IPS DF 6.9 (cell line): ENCODE measurements around the gene NOL6.
"Not testable (repeated sequence)": the region's sequence is repeated elsewhere in the genome, so short reads cannot be mapped to it uniquely, and the experiment has no call there.

ENCODE experiments used
- DNase-seq: peaks from one replicate; pipeline ENCODE4 v3.0.0-alpha.2; 2013; ENCODE audit warnings: low read depth, low spot score
- H3K27ac ChIP-seq: one replicate; pipeline ENCODE4 v1.5.1; 2013; ENCODE audit warnings: low read length, control low read depth
- H3K27me3 ChIP-seq: 2 replicates; pipeline ENCODE4 v1.6.1; 2013; ENCODE audit warnings: mild to moderate bottlenecking, low read length; ENCODE audit not compliant: control insufficient read depth, insufficient read depth
- H3K36me3 ChIP-seq: 2 replicates; pipeline ENCODE4 v1.6.1; 2013; ENCODE audit warnings: low read length; ENCODE audit not compliant: control insufficient read depth, insufficient read depth
- H3K4me1 ChIP-seq: 2 replicates; pipeline ENCODE4 v1.6.1; 2013; ENCODE audit warnings: low read length; ENCODE audit not compliant: control insufficient read depth, insufficient read depth
- H3K4me3 ChIP-seq: 2 replicates; pipeline ENCODE4 v1.5.1; 2013; ENCODE audit warnings: mild to moderate bottlenecking, low read length
- H3K9me3 ChIP-seq: 2 replicates; pipeline ENCODE4 v1.6.1; 2013; ENCODE audit warnings: low read length, inconsistent platforms; ENCODE audit not compliant: control insufficient read depth, insufficient read depth
- WGBS: extraction: QIAGEN DNeasy Blood & Tissue Kit; methylation state at CpG from one replicate; pipeline ENCODE4 v1.1.7; 2013; ENCODE audit warnings: mixed read lengths, missing lambda C conversion rate; ENCODE audit not compliant: insufficient read length, insufficient coverage; 5-methylcytosine and 5-hydroxymethylcytosine counted together

NOL6 gene, protein sequence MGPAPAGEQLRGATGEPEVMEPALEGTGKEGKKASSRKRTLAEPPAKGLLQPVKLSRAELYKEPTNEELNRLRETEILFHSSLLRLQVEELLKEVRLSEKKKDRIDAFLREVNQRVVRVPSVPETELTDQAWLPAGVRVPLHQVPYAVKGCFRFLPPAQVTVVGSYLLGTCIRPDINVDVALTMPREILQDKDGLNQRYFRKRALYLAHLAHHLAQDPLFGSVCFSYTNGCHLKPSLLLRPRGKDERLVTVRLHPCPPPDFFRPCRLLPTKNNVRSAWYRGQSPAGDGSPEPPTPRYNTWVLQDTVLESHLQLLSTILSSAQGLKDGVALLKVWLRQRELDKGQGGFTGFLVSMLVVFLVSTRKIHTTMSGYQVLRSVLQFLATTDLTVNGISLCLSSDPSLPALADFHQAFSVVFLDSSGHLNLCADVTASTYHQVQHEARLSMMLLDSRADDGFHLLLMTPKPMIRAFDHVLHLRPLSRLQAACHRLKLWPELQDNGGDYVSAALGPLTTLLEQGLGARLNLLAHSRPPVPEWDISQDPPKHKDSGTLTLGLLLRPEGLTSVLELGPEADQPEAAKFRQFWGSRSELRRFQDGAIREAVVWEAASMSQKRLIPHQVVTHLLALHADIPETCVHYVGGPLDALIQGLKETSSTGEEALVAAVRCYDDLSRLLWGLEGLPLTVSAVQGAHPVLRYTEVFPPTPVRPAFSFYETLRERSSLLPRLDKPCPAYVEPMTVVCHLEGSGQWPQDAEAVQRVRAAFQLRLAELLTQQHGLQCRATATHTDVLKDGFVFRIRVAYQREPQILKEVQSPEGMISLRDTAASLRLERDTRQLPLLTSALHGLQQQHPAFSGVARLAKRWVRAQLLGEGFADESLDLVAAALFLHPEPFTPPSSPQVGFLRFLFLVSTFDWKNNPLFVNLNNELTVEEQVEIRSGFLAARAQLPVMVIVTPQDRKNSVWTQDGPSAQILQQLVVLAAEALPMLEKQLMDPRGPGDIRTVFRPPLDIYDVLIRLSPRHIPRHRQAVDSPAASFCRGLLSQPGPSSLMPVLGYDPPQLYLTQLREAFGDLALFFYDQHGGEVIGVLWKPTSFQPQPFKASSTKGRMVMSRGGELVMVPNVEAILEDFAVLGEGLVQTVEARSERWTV

DNA sequence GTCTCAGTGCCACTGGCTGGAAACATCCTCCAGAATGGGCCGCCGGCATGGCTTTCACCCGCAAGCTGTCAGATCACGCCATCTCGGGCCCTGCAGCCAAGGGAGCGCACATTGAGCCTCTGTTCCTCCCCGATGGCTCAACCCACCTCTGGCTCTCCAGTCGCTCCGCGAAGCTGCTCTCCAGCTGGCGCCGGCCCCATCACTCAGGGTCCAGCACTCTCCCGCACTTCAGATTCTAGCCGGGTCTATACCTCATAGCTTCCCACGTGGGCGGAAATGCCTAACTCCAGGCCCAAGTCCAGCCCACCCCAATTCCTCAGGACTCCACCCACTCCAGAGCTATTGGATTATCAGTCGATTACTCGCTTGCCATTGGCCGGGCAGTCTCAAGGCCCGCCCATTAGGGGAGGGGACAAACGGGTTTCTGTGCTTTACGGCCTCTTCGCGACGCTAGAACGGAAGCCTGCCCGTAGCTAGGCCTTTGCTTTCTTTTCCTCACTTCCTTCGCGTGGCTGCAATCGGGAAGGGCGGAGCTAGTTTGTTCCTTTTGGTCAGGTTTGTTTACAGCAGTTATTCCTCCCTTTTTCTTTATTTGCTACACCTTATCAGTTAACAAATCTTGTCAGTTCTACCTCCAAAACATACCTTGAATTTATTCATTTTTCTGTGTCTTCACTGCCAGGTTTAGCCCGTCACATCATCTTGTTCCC, at the start of gene NOL6:
TSS of gene NOL6 (minus strand) at position 282 of the 710 bp plus-strand sequence. CDS start at position 200, 82 bp downstream.
- peak within 1 kb of the TSS; percentile 79 for H3K4me3 ChIP-seq
- H3K27me3 ChIP-seq = no peaks in the 10 kb centered on the region
- H3K9me3 ChIP-seq = no peaks in the 10 kb centered on the region
- H3K27ac ChIP-seq = no peak within 1 kb of the TSS
- DNase-seq = peak; percentile 95
- peaks cover 12% of the 10 kb centered on the region for H3K36me3 ChIP-seq
- H3K4me1 ChIP-seq = no peaks in the 10 kb centered on the region
- WGBS = no CpG with 5 or more reads among the region's 32 CpGs

DNA sequence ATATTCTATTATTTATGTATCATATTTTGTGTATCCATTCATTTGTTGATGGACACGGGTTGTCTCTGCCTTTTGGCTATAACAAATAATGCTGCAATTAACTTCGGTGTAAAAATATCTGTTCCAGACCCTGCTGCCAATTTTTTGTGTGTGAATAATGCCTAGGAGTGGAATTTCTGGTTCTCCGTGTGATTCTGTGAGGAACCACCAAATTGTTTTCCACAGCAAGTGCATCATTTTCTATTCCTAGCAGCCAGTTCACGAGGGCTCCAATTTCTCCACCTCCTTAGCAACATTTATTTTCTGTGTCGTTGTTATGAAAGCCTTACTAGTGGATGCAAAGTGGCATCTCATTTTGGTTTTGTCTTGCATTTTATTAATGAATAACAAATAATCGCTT, 48.1 kb upstream of the NOL6 start:
- H3K9me3 ChIP-seq, DNase-seq, H3K27me3 ChIP-seq, H3K4me3 ChIP-seq, H3K4me1 ChIP-seq, H3K27ac ChIP-seq, H3K36me3 ChIP-seq: not testable (repeated sequence)
- no CpG with 5 or more reads among the region's 6 CpGs for WGBS

DNA sequence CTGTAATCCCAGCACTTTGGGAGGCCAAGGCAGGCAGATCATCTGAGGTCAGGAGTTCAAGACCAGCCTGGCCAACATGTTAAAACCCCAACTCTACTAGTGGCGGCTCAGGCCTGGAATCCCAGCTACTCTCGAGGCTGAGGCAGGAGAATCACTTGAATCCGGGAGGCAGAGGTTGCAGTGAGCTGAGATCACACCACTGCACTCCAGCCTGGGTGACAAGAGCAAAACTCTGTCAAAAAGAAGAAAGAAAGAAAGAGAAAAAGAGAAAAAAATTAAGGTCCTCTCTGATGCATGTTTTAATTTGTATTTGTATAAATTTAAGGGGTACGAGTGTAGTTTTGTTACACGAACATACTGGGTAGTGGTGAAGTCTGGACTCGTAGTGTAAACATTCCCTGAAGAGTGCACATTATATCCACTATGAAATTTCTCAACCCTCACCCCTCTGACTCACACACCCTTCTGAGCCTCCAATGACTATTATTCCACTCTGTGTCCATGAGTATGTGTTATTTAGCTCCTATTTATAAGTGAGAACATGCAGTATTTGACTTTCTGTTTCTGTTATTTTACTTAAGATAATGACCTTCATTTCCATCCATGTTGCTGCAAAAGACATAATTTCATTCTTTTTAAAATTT, 44.3 kb upstream of the NOL6 start:
- not testable (repeated sequence) for H3K4me3 ChIP-seq, H3K27me3 ChIP-seq, H3K36me3 ChIP-seq, H3K9me3 ChIP-seq, DNase-seq, H3K27ac ChIP-seq, H3K4me1 ChIP-seq
- WGBS = no CpG with 5 or more reads among the region's 6 CpGs

DNA sequence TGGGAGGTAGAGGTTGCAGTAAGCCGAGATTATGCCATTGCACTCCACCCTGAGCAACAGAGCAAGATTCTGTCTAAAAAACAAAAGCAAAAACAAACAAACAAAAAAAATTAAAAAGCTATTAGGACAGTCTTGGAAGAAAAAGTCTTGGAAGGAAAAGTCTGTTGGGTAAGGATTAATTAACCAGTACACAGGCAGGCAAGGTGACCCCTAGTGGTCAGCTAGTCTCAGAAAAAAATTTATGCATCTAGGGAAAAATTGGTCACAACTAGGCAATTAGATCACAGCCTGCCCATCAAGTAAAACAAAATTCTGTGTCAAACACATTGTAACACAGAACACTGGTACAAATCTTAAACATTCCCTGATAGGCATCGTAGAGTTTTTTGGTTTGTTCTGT, 43.6 kb upstream of the NOL6 start:
- no peak for DNase-seq
- no peaks in the 10 kb centered on the region for H3K4me1 ChIP-seq
- H3K9me3 ChIP-seq = no peaks in the 10 kb centered on the region
- no peak overlapping the region for H3K4me3 ChIP-seq
- WGBS = no CpG with 5 or more reads among the region's 2 CpGs
- no peak overlapping the region for H3K27ac ChIP-seq
- no peaks in the 10 kb centered on the region for H3K36me3 ChIP-seq
- no peaks in the 10 kb centered on the region for H3K27me3 ChIP-seq

DNA sequence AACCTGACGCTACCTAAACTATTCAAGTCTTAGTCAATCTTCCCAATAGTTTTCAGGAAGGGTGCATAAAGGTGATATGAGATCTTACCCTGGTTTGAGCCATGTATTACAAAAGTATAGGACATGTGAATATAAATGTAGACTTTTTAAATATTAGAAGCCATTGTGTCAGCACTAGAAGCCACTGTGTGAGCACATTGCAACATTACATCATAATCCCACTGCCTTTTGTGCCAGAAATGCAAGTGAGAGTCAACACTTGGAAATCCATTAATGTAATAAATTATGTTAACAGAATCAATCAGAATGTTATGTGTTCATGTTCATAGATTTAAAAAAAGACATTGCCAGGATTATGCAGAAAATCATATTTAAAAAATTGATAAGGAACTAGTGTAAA, 42.7 kb upstream of the NOL6 start:
- not testable (repeated sequence) for H3K4me3 ChIP-seq, H3K4me1 ChIP-seq, H3K27ac ChIP-seq, DNase-seq, H3K36me3 ChIP-seq, H3K27me3 ChIP-seq, H3K9me3 ChIP-seq
- no CpG with 5 or more reads among the region's 1 CpG for WGBS

DNA sequence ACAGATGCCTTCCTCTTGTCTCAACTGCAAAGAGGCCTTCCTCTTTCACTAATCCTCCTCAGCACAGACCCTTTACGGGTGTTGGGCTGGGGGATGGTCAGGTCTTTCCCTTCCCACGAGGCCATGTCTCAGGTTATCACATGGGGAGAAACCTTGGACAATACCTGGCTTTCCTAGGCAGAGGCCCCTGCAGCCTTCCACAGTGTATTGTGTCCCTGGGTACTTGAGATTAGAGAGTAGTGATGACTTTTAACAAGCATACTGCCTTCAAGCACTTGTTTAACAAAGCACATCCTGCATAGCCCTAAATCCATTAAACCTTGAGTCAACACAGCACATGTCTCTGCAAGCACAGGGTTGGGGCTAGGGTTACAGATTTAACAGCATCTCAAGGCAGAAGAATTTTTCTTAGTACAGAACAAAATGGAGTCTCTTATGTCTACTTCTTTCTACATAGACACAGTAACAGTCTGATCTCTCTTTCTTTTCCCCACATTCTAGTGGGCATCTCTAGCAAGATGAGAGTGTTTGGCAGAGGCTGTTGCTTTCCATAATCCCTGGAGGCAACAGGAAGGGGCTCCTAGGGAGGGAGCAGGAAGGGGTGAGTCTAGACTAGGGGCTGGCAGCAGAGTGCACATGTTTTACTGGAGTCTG, 41.7 kb upstream of the NOL6 start:
- not testable (repeated sequence) for DNase-seq, H3K27ac ChIP-seq
- no CpG with 5 or more reads among the region's 2 CpGs for WGBS

DNA sequence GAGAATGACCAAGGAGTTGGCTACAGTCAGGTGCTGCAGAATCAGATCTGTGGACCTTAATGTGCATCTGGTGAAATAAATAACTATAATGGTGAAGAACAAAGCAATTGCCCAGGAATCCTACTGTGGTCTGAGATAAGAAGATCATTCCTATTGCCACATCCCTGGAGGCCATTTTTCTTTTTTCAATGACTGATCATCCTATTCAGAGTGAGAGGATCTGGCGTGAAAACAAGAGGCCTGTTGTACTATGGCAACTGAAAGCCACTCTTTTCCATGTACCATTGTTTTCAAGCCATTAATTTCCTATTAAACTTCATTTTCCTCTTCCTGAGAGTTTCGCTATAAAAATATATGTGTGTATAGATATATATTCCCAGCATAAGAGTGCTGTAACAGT, 38.8 kb upstream of the NOL6 start:
- not testable (repeated sequence) for H3K27me3 ChIP-seq, H3K4me3 ChIP-seq, H3K36me3 ChIP-seq, DNase-seq, H3K9me3 ChIP-seq, H3K27ac ChIP-seq, H3K4me1 ChIP-seq
- no CpG with 5 or more reads among the region's 2 CpGs for WGBS

More for the DNA sequence above, 41.7 kb upstream of the NOL6 start:
- not testable (repeated sequence) for H3K36me3 ChIP-seq, H3K4me1 ChIP-seq, H3K4me3 ChIP-seq, H3K9me3 ChIP-seq, H3K27me3 ChIP-seq

DNA sequence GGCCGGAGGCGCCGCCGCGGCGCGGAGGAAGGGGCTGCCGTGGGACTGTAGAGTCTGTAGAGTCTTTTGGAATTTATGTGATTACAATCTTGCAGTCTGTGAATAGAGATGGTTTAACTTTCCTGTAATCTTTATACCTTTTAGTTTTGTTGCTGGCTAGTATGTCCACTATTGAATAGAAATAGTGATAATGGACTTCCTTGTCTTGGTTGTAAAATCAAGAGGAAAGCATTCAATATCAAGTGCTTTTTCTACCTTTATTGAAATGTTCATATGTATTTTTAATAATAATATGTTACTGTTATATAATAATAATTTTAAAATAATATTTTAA, 37.4 kb upstream of the NOL6 start:
- H3K27ac ChIP-seq, H3K27me3 ChIP-seq, H3K4me1 ChIP-seq, H3K36me3 ChIP-seq, DNase-seq, H3K9me3 ChIP-seq: not testable (repeated sequence)
- no CpG with 5 or more reads among the region's 8 CpGs for WGBS
- H3K4me3 ChIP-seq = peak overlapping the region; percentile 50; the same call in 1 of the 2 replicates

DNA sequence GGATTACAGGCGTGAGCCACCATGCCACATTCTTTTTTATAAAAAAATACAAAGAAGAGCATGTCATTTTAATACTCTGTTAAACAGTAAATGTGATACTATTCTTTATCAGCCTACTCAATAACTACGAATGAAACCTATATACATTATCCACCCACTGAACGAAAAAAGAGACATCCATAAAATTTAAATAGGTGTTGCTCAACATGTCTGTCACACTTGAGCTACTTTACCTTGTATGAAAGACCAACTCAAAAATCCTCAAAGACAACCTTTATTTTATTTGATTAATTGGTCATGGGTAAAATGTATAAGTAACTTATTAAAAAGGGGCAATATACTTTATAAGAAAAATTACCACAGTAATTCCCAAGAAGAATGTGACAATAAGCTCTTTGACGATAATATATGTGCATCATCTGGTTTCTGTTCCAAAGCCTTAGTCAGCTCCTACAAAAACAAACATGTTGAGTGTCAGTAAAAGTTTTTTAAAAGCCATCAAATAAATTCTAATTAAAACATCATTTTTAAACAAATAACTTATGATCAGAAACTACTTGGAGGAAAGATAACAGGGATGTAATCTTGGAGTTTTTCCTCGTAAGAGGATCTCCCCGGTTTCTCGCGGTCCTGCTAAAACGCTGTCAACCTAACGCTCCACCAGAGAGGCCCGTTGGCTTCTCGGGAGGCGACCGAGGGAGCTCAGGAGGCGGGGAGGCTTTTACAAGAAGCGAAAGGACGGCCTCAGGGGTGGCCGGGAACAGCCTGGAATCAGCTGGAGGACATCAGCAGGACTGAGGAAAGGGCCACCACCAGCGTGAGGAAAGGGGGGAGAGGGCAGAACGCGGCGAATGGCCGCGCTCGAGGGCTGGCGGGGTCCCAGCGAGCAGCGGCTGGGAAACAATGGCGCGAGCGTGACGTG, 36.8 kb upstream of the NOL6 start:
- Histone ChIP-seq H3K27ac (no peak overlapping the region), H3K9me3 (no peaks in the 10 kb centered on the region), H3K36me3 (no peaks in the 10 kb centered on the region), H3K27me3 (no peaks in the 10 kb centered on the region), H3K4me1 (no peaks in the 10 kb centered on the region), H3K4me3 (peak overlapping the region; percentile 50)
- no peak for DNase-seq
- no CpG with 5 or more reads among the region's 32 CpGs for WGBS
